ACC112 (cell line): ENCODE data around the gene DNAH8.

Source experiments
- H2AFZ ChIP-seq: fragments of 200-600 bp; sonication (generic); one replicate; pipeline ENCODE4 v1.6.0; 2017; ENCODE audit warnings: antibody characterized with exemption, low read length; ENCODE audit not compliant: unreplicated experiment
- H3K27ac ChIP-seq: fragments of 200-600 bp; sonication (generic); 2 replicates; pipeline ENCODE4 v1.5.1; 2014; ENCODE audit warnings: low read depth, mild to moderate bottlenecking, antibody characterized with exemption, low read length, moderate library complexity
- H3K27me3 ChIP-seq: fragments of 200-600 bp; sonication (generic); 2 replicates; pipeline ENCODE4 v1.6.1; 2014; ENCODE audit warnings: mild to moderate bottlenecking, antibody characterized with exemption, low read length, moderate library complexity, mixed read lengths; ENCODE audit not compliant: insufficient read depth
- H3K36me3 ChIP-seq: fragments of 200-600 bp; sonication (generic); 2 replicates; pipeline ENCODE4 v1.6.1; 2016; ENCODE audit warnings: mild to moderate bottlenecking, antibody characterized with exemption, low read length, moderate library complexity, mixed read lengths; ENCODE audit not compliant: insufficient read depth
- H3K4me1 ChIP-seq: fragments of 200-600 bp; sonication (generic); one replicate; pipeline ENCODE4 v1.6.1; 2016; ENCODE audit warnings: low read length, mixed read lengths; ENCODE audit not compliant: insufficient read depth, unreplicated experiment, control insufficient read depth
- H3K4me3 ChIP-seq: fragments of 200-600 bp; sonication (generic); 2 replicates; pipeline ENCODE4 v1.5.1; 2014; ENCODE audit warnings: mild to moderate bottlenecking, low read depth, low read length
- H3K79me2 ChIP-seq: fragments of 200-600 bp; sonication (generic); one replicate; pipeline ENCODE4 v1.6.0; 2016; ENCODE audit warnings: low read length; ENCODE audit not compliant: control insufficient read depth, unreplicated experiment, insufficient read depth

The DNAH8 gene, protein sequence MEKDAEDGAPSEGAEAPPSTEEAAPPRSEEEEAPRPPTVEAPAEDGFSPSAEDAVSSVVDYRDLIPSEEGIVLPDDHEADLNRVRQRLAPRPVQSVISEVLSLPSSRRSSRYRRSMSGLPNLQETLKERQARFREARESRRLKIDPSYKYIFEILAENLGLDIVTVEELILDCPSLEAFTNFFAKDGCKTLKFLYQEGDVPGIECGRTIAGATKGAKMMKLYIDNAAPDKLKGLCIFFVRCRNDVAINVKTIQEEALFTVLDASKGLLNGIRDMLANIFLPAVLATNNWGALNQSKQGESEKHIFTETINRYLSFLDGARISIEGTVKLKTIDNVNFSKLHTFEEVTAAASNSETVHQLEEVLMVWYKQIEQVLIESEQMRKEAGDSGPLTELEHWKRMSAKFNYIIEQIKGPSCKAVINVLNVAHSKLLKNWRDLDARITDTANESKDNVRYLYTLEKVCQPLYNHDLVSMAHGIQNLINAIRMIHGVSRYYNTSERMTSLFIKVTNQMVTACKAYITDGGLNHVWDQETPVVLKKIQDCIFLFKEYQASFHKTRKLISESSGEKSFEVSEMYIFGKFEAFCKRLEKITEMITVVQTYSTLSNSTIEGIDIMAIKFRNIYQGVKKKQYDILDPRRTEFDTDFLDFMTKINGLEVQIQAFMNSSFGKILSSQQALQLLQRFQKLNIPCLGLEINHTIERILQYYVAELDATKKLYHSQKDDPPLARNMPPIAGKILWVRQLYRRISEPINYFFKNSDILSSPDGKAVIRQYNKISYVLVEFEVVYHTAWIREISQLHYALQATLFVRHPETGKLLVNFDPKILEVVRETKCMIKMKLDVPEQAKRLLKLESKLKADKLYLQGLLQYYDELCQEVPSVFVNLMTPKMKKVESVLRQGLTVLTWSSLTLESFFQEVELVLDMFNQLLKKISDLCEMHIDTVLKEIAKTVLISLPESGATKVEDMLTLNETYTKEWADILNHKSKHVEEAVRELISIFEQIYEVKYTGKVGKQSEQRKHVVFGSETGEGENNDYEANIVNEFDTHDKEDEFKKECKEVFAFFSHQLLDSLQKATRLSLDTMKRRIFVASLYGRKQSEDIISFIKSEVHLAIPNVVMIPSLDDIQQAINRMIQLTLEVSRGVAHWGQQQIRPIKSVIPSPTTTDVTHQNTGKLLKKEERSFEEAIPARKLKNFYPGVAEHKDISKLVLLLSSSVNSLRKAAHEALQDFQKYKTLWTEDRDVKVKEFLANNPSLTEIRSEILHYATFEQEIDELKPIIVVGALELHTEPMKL (N-terminal part only)

DNA sequence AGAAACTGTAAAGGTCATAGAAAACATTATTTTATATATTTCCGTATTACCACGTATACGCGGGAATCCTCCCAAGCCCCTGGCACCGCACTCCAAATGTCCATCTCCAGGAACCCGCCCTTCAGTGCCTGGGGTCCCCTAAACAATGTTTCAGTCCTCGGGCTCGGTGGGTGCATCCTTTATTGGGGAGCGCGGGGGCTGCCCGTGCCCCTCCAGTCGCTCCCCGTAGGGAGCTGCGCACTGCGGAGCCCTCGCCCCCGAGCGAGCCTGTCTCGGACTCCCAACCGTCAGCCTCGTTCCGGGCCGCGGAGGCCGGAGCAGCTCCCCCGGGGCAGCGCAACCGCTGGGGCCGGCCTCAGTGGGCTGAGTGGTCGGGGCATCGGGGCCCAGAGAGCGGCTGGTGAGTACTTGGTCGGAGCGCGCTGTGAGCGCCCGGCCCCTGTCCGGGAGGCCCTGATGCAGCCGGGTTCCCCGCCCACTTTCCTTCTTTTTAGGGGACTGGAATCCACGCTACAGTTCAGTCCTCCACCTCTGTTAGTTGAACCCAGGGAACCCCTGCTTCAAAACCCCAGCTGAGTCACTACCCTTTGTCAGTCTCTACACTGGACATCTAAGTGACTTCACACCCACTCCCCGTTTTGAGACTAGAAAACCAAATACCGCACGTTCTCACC, at the start of gene DNAH8:
DNAH8 (plus strand) TSS at position 296 of the 674 bp plus-strand sequence. CDS start 7,499 bp downstream, outside the sequence.
- Histone ChIP-seq H3K4me3 (peak within 1 kb of the TSS; percentile 71), H3K79me2 (no peaks in the 10 kb centered on the region), H3K36me3 (no peaks in the 10 kb centered on the region), H3K4me1 (peaks cover 4% of the 10 kb centered on the region), H3K27me3 (peaks cover 20% of the 10 kb centered on the region), H3K27ac (no peak within 1 kb of the TSS), H2AFZ (peak within 1 kb of the TSS; percentile 23)

DNA sequence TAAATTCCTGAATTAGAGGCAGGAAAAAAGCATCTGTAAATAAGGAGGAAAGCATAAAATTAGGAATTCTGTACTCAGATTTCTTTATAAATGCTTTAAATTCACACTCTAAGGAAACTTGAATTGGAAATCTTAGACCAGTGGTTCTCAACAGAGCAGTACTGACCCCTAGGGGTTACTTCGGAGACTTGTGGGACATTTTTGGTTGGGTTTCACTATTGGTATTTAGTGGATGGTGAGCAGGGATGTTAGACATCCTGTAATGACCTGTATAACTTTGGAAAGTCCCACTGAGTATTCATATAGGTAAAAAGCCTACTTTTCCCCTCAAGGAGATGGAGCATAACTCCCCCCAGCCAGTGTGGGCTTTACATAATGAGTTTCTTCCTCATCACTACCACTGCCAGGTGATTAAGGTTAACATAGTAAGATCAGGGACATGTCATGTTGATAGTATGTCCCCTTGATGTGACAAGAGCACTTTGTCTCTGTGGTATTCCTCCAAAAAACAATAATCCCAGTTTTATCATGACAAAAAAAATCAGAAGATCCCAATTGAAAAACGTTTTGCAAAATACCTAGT, 43.1 kb upstream of the DNAH8 start:
- H2AFZ ChIP-seq = no peak overlapping the region
- no peaks in the 10 kb centered on the region for H3K4me1 ChIP-seq
- H3K4me3 ChIP-seq = no peak overlapping the region
- no peak overlapping the region for H3K27ac ChIP-seq
- no peaks in the 10 kb centered on the region for H3K79me2 ChIP-seq
- H3K27me3 ChIP-seq = no peaks in the 10 kb centered on the region
- peaks cover 13% of the 10 kb centered on the region for H3K36me3 ChIP-seq

DNA sequence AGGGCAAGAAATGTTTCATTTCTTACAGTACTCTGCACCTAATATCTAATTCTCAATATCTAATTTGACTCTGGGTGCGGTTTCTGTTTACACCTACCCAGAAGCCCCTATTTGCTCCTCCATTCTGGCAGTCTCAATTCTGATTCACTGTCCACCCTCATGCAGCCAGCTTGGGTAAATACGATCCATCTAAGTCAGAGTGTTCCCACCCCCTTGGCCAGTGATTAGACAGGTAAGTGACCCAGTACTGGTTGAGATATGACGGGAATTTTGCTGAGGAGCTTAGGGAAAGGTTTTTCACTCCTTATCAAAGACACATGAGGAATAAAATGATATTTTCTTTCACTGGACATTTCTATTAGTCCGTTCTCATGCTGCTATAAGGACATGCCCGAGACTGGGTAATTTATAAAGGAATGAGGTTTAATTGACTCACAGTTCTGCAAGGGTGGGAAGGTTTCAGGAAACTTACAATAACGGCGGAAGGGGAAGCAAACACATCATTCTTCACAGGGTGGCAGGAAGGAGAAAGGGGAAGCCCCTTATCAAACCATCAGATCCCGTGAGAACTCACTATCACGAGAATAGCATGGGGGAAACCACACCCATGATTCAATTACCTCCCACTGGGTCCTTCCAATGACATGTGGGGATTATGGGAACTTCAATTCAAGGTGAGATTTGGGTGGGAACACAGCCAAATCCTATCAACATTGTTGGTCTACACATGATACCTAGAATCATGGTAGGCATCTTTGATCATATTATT, 41.5 kb upstream of the DNAH8 start:
- H3K36me3 ChIP-seq = peaks cover 18% of the 10 kb centered on the region
- no peak overlapping the region for H2AFZ ChIP-seq
- H3K79me2 ChIP-seq = no peaks in the 10 kb centered on the region
- no peaks in the 10 kb centered on the region for H3K4me1 ChIP-seq
- H3K27me3 ChIP-seq = no peaks in the 10 kb centered on the region
- H3K27ac ChIP-seq = no peak overlapping the region
- H3K4me3 ChIP-seq = no peak overlapping the region

DNA sequence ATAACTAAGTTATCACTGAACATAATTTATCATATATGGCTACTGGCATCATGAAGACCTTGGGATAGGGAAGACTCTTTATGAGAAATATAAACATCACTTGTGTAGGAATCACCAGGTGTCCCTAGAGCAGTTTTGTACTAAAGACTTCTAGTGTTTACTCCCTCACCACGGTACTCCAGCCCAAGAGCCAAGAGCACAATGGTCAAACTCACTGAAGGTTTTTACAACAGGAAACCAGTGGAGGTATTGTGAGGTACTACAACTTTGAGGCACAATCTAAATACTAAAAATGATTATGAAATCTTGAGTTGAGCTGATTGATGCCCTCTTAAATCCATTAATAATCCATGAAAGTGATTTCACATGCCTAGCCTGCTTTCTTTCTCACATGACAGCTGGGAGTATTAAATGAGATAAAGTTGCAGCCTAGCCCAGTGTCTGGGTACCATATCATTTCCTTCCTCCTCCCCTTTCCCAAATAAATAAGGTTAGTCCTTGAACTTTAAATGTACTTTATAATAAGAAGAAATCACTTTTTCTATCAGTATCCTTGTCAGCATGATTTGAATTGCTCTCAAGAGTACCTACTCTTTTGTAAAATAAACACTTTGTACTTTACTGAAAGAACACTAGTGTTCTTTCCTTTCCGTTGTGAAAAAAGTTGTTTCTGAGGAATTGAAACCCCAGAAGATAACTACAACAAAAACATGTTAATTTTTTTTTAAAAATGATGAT, 38.7 kb upstream of the DNAH8 start:
- Histone ChIP-seq H2AFZ (no peak overlapping the region), H3K27me3 (no peaks in the 10 kb centered on the region), H3K4me1 (no peaks in the 10 kb centered on the region), H3K79me2 (no peaks in the 10 kb centered on the region), H3K27ac (no peak overlapping the region), H3K4me3 (no peak overlapping the region), H3K36me3 (peaks cover 19% of the 10 kb centered on the region)

DNA sequence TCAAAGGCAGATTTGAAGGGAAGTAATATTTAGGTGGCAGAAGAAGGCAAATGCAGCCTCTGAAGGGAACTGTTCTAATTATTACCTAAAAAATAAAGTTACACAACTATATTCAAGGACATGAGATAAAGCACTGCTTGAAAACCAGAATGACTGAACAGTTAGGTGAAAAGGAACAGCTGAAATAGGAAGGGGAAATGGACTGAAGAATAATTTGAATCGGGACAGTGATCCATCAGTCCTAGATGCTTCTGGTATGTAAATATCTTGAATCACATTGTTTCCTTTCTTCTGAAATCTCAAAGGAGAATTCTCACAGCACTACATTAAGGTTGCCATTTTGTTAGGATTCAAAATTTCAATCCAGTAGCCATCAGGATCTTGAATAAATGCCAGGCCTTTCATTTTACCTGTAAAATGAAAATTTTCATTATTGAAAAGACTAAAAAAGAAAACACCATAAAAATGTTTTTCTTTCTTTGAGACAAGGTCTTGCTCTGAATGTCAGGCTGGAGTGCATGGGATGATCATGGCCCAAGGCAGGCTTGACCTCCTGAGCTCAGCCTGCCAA, 38.1 kb upstream of the DNAH8 start:
- H2AFZ ChIP-seq = no peak overlapping the region
- H3K79me2 ChIP-seq = no peaks in the 10 kb centered on the region
- no peak overlapping the region for H3K4me3 ChIP-seq
- H3K27ac ChIP-seq = no peak overlapping the region
- no peaks in the 10 kb centered on the region for H3K27me3 ChIP-seq
- no peaks in the 10 kb centered on the region for H3K4me1 ChIP-seq
- peaks cover 25% of the 10 kb centered on the region for H3K36me3 ChIP-seq

DNA sequence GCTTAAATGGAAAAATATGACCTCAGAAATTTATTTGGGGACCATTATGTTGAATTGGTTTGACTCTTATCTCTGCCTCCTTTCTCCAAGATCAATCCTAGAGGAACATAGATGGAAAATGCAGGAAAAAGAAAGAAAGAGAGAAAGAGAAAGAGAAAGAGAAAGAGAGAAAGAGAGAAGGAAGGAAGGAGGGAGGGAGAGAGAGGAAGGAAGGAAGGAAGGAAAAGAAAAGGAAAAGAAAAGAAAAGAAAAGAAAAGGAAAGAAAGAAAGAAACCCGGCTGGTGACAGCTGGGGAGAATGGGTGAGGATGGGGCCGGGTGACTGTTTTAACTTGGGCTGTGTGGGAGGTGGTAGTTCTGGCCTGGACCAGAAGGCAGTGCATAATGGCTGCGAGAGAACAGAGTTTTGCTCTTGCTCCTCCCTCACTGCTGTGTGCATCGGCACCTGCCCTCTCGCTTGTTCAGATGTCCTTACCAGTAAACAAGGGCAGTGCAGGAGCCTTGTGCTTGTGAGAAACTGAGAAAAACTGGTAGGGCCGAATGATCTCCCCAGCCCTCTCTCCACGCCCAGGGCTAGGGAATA, 36.8 kb upstream of the DNAH8 start:
- H3K79me2 ChIP-seq = no peaks in the 10 kb centered on the region

DNA sequence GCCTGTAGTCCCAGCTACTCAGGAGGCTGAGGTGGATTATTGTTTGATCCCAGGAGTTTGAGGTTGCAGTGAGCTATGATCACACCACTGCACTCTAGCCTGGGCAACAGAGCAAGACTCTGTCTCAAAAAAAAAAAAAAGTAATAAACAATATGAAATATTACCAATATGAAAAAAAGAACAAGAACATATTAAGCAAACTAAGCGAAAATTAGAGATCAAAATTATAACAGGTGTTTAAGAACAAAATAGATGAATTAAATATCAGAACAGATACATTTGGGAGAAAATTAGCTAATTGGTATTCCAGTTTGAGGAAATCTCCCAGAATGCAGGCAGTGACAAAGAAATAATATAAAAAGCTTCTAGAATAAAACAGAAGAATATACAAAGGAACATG, 35.4 kb upstream of the DNAH8 start:
- Histone ChIP-seq H3K27me3 (no peaks in the 10 kb centered on the region), H3K4me3 (no peak overlapping the region), H2AFZ (no peak overlapping the region), H3K36me3 (peaks cover 37% of the 10 kb centered on the region), H3K79me2 (no peaks in the 10 kb centered on the region), H3K27ac (no peak overlapping the region), H3K4me1 (no peaks in the 10 kb centered on the region)

More for the DNA sequence above, 36.8 kb upstream of the DNAH8 start:
- Histone ChIP-seq H3K27me3 (no peaks in the 10 kb centered on the region), H3K36me3 (peaks cover 32% of the 10 kb centered on the region), H3K27ac (no peak overlapping the region), H3K4me3 (no peak overlapping the region), H3K4me1 (no peaks in the 10 kb centered on the region), H2AFZ (no peak overlapping the region)

DNA sequence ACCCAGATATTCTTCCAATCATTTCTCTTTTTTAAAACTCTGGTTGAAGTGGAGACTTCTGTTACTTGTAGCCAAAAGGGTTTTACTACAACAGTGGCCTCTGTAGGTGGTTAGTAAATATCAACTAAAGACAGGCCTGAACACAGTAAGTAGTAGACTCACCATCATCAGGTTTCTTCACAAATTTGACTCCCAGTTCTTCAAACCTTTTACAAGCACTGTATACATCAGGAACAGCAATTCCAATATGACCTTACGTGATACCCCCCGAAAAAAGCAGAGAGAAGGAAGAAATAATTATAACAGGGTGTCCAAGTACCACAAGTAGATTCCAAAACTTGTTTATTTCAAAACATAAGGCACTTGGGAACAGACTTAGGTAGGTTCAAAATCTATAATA, 33.3 kb upstream of the DNAH8 start:
- no peak overlapping the region for H2AFZ ChIP-seq
- H3K36me3 ChIP-seq = peaks cover 30% of the 10 kb centered on the region
- H3K27me3 ChIP-seq = no peaks in the 10 kb centered on the region
- peaks cover 12% of the 10 kb centered on the region for H3K79me2 ChIP-seq
- no peak overlapping the region for H3K4me3 ChIP-seq
- no peak overlapping the region for H3K27ac ChIP-seq
- peaks cover 5% of the 10 kb centered on the region for H3K4me1 ChIP-seq
